GM18505 (cell line): ENCODE data around the gene OR10H2.
"Not testable (repeated sequence)": the region's sequence is repeated elsewhere in the genome, so short reads cannot be mapped to it uniquely, and the experiment has no call there.

Experiments used
- ATAC-seq: cut with Tn5 transposase; IDR thresholded peaks from one replicate; pipeline ENCODE4 v1.9.1; 2021; ENCODE audit not compliant: unreplicated experiment
- POLR2A ChIP-seq: IDR thresholded peaks from 4 replicates; pipeline ENCODE4 v1.6.1; 2011; ENCODE audit warnings: borderline replicate concordance; ENCODE audit not compliant: insufficient read depth, insufficient read length; ENCODE audit errors: extremely low read depth

OR10H2 gene

GRCh38 chr19:15722956-15723355 is 4.9 kb upstream of the OR10H2 start:
- TF ChIP-seq POLR2A = no peak
- ATAC-seq = no peak

GRCh38 chr19:15730538-15730937 is 2.7 kb downstream of the OR10H2 start:
- no peak for TF ChIP-seq POLR2A
- no peak for ATAC-seq

- no peak for ATAC-seq
- no peak for TF ChIP-seq POLR2A
Observed at GRCh38 chr19:15732388-15732787, 4.6 kb downstream of the OR10H2 start.

DNA sequence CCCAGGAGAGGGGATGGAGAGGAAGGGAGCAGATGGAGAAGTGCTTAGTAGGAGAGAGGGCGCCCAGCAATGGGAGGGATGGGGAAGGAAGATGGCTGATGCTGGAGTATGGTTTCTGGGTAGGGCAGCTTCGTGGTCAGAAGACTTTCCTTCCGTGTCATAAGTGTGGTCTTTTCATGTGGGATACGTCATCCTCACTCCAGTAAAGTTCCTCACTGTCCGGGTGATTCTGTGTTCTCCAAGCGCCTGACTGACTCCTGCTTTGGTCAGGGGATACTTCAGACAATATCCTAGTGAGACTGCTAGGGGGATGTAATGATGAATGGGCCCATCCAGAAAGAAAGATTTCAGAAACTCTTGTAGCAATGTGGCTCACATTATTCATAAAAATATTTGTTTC is 6.1 kb downstream of the OR10H2 start:
- TF ChIP-seq POLR2A = no peak

GRCh38 chr19:15737722-15738121 is 9.9 kb downstream of the OR10H2 start, which contains the start of gene OR10H3:
OR10H3 (plus strand) TSS chr19:15737985; CDS start chr19:15741393, 3,408 bp downstream.
- ATAC-seq = no peak
- TF ChIP-seq POLR2A = no peak

More for the DNA sequence above, 6.1 kb downstream of the OR10H2 start:
- no peak for ATAC-seq

- no peak for TF ChIP-seq POLR2A
- no peak for ATAC-seq
Observed at GRCh38 chr19:15740785-15741184, 13.0 kb downstream of the OR10H2 start.

GRCh38 chr19:15748239-15748638 is 20.4 kb downstream of the OR10H2 start:
- ATAC-seq = no peak

DNA sequence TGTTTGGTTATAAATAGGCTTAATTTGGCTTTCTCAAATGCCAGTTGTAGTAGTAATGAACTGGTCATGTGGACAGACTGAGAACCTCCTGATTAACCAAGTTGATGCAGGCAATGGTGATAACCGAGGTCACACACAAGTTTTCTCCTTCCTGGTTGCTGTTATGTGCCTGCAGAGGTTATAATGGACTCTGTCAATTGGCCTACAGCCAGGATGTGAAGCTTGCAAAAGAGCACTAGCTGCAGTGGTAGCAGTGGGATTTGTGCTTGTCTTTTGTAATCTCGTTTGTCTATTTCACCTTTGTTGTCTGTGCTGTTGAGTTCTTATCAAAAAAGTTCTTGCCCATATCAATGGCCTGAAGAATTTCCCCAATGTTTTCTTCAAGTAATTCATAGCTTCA is 30.6 kb downstream of the OR10H2 start:
- no peak for ATAC-seq
- no peak for TF ChIP-seq POLR2A

More at GRCh38 chr19:15748239-15748638, 20.4 kb downstream of the OR10H2 start:
- TF ChIP-seq POLR2A = no peak

- no peak for TF ChIP-seq POLR2A
Observed at GRCh38 chr19:15759962-15760565, 32.2 kb downstream of the OR10H2 start.

DNA sequence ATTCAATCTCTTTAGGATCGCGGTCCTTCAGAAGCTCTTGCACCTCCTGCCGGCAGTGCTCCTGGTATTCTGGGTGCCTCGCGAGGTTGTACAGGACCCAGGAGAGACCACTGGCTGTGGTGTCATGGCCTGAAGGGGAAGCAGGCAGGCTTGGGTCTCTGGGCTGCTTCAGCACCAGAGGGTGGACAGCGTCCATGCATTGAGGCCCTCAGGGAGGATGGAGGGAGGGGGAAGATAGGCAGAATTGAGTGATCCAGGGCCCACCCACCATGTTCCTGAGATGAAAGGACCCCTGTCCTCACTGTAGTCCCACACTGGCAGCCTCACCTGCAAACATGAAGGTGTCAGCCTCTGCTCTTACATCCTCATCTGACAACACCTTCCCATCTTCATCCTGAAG is 41.8 kb downstream of the OR10H2 start:
- no peak for TF ChIP-seq POLR2A
- no peak for ATAC-seq

More at GRCh38 chr19:15759962-15760565, 32.2 kb downstream of the OR10H2 start:
- no peak for ATAC-seq

GRCh38 chr19:15774159-15774558 is 46.3 kb downstream of the OR10H2 start:
- not testable (repeated sequence) for ATAC-seq

GRCh38 chr19:15775249-15775648 is 47.4 kb downstream of the OR10H2 start:
- no peak for ATAC-seq
- TF ChIP-seq POLR2A = no peak

GRCh38 chr19:15776264-15776663 is 48.4 kb downstream of the OR10H2 start:
- no peak for TF ChIP-seq POLR2A
- ATAC-seq = no peak

- no peak for TF ChIP-seq POLR2A
- no peak for ATAC-seq
Observed at GRCh38 chr19:15776991-15777970, 49.5 kb downstream of the OR10H2 start.
